GM06990 (cell line): ENCODE data around the gene RBM22.

Source experiments
- DNase-seq: peaks from one replicate; pipeline ENCODE4 v3.0.0-alpha.2; 2011; ENCODE audit not compliant: insufficient read length; ENCODE audit errors: extremely low read depth
- H3K27me3 ChIP-seq: replicated peaks from 2 replicates; pipeline ENCODE4 v1.6.0; 2011; ENCODE audit warnings: low read length; ENCODE audit not compliant: control insufficient read depth, insufficient read depth
- H3K36me3 ChIP-seq: 2 replicates; pipeline ENCODE4 v1.5.1; 2011; ENCODE audit warnings: low read length; ENCODE audit not compliant: control insufficient read depth, insufficient read depth
- H3K4me3 ChIP-seq: replicated peaks from 2 replicates; pipeline ENCODE4 v1.5.1; 2011; ENCODE audit warnings: low read depth, mild to moderate bottlenecking, control low read depth, low read length
- TF ChIP-seq, protein P1 (sequence below): IDR thresholded peaks from 2 replicates; pipeline ENCODE4 v1.5.1; 2011; ENCODE audit warnings: low read length, control low read depth, mild to moderate bottlenecking, inconsistent platforms; ENCODE audit not compliant: insufficient read depth, poor library complexity, severe bottlenecking

Gene RBM22

DNA sequence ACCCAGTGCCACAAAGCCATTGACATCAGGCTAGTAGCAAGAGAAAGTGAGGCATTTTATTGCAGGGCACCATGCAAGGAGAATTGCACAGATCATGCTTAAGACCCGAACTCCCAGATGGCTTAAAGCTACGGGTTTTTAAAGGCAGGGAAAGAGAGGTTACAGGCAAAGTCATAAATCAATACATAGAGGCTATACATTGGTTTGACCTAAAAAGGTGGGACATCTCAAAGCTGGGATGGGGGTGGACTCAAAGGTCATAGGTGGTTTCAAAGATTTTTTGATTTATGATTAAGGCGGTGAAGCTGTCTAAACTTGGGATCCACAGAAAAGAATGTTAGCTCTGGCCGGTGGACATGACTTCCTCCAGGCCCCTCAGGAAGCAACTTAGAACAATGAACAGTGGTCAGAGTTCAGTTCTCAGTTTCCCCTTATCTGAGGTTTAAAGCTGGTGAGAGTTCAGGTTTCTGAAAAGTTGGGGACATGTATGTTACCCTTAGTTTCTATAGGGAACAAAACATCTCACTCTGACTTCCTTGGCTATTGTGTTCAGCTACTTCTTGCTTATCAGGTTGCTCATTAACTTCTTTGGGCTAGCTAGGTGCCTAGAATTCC, 6.0 kb upstream of the RBM22 start:
- Histone ChIP-seq H3K36me3 (peaks cover 5% of the 10 kb centered on the region), H3K27me3 (no peaks in the 10 kb centered on the region), H3K4me3 (no peak overlapping the region)
- TF ChIP-seq, protein P1, sequence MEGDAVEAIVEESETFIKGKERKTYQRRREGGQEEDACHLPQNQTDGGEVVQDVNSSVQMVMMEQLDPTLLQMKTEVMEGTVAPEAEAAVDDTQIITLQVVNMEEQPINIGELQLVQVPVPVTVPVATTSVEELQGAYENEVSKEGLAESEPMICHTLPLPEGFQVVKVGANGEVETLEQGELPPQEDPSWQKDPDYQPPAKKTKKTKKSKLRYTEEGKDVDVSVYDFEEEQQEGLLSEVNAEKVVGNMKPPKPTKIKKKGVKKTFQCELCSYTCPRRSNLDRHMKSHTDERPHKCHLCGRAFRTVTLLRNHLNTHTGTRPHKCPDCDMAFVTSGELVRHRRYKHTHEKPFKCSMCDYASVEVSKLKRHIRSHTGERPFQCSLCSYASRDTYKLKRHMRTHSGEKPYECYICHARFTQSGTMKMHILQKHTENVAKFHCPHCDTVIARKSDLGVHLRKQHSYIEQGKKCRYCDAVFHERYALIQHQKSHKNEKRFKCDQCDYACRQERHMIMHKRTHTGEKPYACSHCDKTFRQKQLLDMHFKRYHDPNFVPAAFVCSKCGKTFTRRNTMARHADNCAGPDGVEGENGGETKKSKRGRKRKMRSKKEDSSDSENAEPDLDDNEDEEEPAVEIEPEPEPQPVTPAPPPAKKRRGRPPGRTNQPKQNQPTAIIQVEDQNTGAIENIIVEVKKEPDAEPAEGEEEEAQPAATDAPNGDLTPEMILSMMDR: no peak
- no peak for DNase-seq

DNA sequence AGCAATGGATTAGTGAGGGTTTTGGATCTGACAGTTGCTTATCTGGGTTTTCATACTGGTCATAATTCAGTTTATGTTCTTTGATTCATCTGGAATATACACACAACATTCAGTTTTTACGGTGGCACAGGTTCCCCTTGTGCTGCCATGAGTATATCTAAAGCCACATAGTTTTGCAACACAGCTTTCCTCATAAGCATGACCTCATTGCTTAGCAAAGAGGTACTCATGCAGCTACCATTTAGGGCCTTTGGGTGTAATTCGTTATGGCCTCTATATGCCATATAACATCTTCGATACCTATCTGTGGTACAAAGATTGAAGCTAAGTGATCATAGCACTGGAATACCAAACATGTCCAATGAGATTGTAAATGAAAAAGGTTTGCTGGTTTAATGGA, 2.9 kb upstream of the RBM22 start:
- Histone ChIP-seq H3K27me3 (no peaks in the 10 kb centered on the region), H3K36me3 (no peaks in the 10 kb centered on the region; the same call in none of the 2 replicates), H3K4me3 (no peak overlapping the region)
- no peak for DNase-seq
- TF ChIP-seq, protein P1: no peak

DNA sequence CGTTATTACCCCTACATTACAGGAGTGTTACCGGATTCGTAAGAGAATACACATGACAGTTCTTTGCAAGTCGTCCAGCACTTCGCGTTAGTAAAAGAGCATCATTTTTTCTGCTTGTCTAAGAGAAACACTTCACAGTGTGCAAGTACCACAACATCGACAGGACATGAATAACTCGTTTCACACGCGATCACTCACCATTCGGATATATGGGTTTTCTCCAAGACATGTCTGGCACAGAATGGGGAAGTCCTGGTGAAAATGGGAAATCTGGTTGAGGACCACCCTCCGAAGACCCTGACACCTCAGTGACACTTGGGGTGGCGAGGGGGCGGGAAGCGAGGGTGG, 642 bp downstream of the RBM22 start:
- Histone ChIP-seq H3K27me3 (no peaks in the 10 kb centered on the region), H3K4me3 (peak overlapping the region; percentile 91), H3K36me3 (peaks cover 9% of the 10 kb centered on the region)
- TF ChIP-seq, protein P1: no peak
- no peak for DNase-seq

DNA sequence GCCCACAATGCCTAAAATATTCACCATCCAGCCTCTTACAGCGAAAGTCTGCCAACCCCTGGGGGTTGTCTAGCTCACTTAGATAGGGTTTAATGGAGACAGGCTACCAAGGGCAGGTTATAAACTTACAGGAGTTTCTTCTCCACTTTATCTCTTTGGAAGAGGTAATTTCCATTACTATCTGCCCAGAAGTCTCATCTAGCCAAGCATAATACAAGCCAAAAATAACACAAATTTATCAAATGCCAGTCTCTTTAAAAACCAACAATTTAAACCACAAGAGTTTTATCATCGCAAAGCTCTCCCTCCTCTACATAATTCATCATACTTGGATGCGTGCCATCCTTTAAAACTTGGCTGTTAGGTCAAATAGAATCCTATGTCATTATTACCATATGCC, 6.2 kb downstream of the RBM22 start:
- Histone ChIP-seq H3K36me3 (peaks cover 30% of the 10 kb centered on the region), H3K4me3 (no peak overlapping the region), H3K27me3 (no peaks in the 10 kb centered on the region)
- TF ChIP-seq, protein P1: no peak
- no peak for DNase-seq

DNA sequence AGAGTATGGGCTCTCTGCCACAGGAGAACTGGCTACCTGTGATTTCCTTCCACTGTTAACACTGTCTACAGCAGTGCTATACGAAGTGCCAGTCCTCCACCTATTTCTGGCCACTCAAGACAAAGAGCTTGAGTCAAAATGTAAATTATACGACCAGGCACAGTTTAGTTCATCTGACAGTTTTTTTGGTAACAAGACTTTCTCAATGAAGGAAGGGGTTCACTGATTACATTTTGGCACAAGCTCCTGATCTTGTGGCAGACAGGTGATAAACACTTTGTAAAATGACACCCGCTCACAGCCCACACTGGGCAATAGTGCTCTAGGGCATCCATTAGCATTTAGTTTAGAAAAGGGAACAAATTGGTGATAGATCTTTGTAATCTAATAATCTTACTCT, 8.6 kb downstream of the RBM22 start:
- TF ChIP-seq, protein P1: no peak
- Histone ChIP-seq H3K4me3 (no peak overlapping the region), H3K36me3 (peaks cover 25% of the 10 kb centered on the region), H3K27me3 (no peaks in the 10 kb centered on the region)
- DNase-seq: no peak

DNA sequence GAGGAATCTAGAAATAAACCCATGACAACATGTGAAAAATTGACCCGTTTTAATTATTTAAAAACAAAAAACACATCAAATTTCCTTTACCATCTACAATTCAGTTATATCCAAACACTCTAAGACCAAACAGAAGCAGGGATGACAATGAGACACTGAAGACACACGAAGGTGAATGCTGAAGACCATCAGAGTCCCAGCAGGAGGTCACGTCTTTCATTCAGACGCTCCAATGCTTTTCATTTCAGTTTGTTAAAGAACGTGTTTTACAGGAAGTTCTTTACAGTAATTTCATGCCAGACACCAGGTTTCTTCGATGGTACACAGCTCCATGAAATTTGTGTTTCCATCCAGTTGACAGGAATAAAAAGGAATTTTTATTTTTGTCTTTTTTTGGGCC, 10.1 kb downstream of the RBM22 start:
- DNase-seq: no peak
- peaks cover 25% of the 10 kb centered on the region for H3K36me3 ChIP-seq
- no peak overlapping the region for H3K4me3 ChIP-seq
- no peaks in the 10 kb centered on the region for H3K27me3 ChIP-seq
- TF ChIP-seq, protein P1: no peak
